ENCODE measurements around the gene ABHD12B. TPM values are rescaled to one million over a fixed set of nuclear protein-coding genes. Genes with fewer than 3 reads are reported as not detected.
"Not testable (repeated sequence)": the region's sequence is repeated elsewhere in the genome, so short reads cannot be mapped to it uniquely, and the experiment has no call there.

The ABHD12B gene
- total RNA-seq, 4 donors from 2014 or later, result 20.9 to 77.3 (median 36.2) TPM

DNA sequence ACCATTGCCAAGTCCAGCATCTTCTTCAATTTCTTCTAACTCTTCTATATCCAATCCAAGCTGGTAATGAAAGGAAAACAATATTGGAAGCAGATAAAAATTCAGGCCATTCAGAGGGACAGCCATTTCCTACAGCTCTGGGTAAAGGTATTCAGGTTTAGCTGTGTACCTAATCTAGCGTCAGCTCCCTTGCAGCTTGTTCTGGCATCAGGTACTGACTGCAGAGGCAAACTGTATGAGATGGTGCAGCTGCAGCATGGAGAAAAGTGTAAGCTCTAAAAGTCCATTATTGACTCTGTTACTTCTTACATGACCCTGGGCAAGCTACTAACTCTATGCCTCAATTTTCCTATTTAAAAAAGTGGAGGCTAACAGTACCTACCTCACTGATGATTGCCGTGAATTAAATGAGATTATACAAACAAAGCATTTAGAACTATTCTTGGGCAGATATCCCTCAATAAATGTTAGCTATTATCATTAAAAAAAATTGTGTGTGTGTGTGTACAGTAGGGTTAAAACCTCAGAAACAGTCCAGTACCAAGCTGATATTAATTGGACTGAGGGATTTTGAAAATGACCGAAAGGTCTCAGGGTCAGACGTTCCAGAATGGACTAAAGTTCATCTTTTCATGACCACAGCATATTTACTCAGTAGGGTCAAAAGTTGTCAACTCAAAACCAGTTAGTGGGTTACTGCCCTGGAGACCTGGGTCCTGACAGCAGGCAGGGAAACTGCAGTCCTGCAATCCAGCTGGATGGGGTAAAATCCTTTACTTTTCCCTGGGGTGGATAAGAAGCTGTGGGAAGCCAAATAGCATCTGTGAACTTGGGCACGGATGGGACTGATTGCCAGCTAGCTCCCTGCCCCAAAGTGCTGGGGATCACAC lies 63.5 kb downstream of the ABHD12B start:
- no peak overlapping the region for H3K4me3 ChIP-seq (ENCODE audit: low read depth, poor library complexity, severe bottlenecking)
- intact Hi-C loops (cut with DNase I; ENCODE audit: low total_unique reads), result no loop called here
- WGBS, 2 donors, result 72 to 78% methylated on average over 5 of the region's 5 CpGs
- no peak for DNase-seq (ENCODE audit: low spot score in 2 of 2)
- TF ChIP-seq POLR2A (IDR thresholded peaks at IDR 0.05), result no peak
- TF ChIP-seq, protein P1, sequence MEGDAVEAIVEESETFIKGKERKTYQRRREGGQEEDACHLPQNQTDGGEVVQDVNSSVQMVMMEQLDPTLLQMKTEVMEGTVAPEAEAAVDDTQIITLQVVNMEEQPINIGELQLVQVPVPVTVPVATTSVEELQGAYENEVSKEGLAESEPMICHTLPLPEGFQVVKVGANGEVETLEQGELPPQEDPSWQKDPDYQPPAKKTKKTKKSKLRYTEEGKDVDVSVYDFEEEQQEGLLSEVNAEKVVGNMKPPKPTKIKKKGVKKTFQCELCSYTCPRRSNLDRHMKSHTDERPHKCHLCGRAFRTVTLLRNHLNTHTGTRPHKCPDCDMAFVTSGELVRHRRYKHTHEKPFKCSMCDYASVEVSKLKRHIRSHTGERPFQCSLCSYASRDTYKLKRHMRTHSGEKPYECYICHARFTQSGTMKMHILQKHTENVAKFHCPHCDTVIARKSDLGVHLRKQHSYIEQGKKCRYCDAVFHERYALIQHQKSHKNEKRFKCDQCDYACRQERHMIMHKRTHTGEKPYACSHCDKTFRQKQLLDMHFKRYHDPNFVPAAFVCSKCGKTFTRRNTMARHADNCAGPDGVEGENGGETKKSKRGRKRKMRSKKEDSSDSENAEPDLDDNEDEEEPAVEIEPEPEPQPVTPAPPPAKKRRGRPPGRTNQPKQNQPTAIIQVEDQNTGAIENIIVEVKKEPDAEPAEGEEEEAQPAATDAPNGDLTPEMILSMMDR (IDR thresholded peaks at IDR 0.05), result no peak

DNA sequence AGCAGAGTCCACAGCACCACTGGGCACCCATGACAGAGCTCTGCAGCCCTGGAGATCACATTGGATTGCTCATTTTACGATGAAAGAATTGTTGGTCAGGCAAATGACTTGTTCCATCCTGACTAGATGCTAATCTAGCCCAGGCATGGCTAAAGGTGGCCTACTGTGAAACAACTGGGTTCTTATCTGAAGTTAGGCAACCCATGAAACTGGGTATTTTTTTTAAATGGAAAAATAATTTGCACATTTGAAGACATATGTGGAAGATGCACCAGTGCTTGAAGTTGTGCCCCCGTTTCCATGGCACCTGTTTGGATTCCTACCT lies 64.1 kb downstream of the ABHD12B start:
- TF ChIP-seq, protein P1 (IDR thresholded peaks at IDR 0.05), result no peak
- no peak for TF ChIP-seq POLR2A (IDR thresholded peaks at IDR 0.05)
- intact Hi-C loops (cut with DNase I; ENCODE audit: low total_unique reads), result no loop called here
- H3K4me3 ChIP-seq (ENCODE audit: low read depth, poor library complexity, severe bottlenecking), result no peak overlapping the region
- no peak for DNase-seq (ENCODE audit: low spot score in 2 of 2)
- WGBS, 2 donors, result 49 to 66% methylated on average over 2 of the region's 2 CpGs

DNA sequence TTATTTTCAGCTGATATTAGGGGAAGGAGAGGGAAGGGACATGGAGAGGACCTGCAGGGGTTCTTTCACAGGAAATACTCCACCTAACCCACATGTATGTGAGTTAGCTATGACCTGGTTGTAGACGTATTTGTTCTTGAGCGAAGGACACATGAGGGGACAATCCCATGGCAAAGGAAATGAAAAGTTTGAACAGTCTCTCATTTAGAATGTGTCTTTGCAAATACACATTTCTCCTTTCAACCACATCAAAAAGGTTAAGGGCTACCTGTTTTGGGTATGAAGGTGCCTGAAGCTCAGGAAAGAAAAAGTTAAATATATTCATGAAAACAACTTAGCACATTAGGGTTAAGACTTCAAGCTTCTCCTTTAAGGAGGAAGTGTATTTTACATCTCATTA lies 65.0 kb downstream of the ABHD12B start:
- DNase-seq (ENCODE audit: low spot score in 2 of 2), result no peak
- H3K4me3 ChIP-seq (ENCODE audit: low read depth, poor library complexity, severe bottlenecking), result no peak overlapping the region
- WGBS, 2 donors, result 62 to 65% methylated on average over 2 of the region's 2 CpGs
- intact Hi-C loops (cut with DNase I; ENCODE audit: low total_unique reads), result no loop called here
- no peak for TF ChIP-seq POLR2A (IDR thresholded peaks at IDR 0.05)
- TF ChIP-seq, protein P1 (IDR thresholded peaks at IDR 0.05), result no peak

DNA sequence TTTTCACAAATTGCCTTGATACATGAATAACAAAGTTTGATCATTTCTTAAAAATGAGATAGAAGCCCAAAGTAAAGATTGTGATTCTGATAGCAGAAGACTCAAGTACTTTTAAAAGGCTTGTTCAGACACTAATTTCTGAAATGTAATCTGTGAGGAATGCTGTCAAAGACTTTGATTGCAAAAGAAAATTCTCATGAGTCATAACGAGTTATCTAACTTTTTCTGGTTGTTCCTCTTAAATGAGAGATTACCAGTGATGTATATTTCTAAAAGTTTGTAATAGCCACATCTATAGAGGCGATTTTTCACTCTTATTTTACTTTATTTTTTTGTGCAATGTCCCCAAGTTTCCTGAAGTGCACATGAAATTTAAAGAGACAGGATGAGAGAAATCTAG lies 65.5 kb downstream of the ABHD12B start:
- WGBS, 2 donors, result 24 to 27% methylated on average over 2 of the region's 2 CpGs
- no peak overlapping the region for H3K4me3 ChIP-seq (ENCODE audit: low read depth, poor library complexity, severe bottlenecking)
- no peak for DNase-seq (ENCODE audit: low spot score in 2 of 2)
- TF ChIP-seq POLR2A (IDR thresholded peaks at IDR 0.05), result no peak
- TF ChIP-seq, protein P1 (IDR thresholded peaks at IDR 0.05), result no peak
- intact Hi-C loops (cut with DNase I; ENCODE audit: low total_unique reads), result no loop called here

DNA sequence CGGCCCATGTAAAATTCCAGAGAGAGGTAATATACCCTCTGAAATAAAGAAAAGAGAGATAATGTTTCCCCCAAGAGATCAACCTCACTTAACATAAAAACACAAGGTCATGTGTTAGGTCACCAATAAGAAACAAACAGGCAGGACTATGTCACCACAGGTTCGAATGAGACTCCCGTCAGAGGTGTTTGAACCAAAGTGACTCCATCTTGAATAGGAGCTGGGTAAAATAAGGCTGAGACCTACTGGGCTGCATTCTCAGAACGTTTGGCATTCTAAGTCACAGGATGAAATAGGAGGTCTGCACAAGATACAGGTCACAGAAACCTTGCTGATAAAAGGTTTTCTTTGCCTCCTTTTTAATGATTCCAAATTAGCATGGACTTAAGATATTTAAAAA lies 65.9 kb downstream of the ABHD12B start:
- intact Hi-C loops (cut with DNase I; ENCODE audit: low total_unique reads), result no loop called here
- 61 to 65% methylated on average over 4 of the region's 4 CpGs for WGBS, 2 donors
- no peak for TF ChIP-seq POLR2A (IDR thresholded peaks at IDR 0.05)
- TF ChIP-seq, protein P1 (IDR thresholded peaks at IDR 0.05), result no peak

DNA sequence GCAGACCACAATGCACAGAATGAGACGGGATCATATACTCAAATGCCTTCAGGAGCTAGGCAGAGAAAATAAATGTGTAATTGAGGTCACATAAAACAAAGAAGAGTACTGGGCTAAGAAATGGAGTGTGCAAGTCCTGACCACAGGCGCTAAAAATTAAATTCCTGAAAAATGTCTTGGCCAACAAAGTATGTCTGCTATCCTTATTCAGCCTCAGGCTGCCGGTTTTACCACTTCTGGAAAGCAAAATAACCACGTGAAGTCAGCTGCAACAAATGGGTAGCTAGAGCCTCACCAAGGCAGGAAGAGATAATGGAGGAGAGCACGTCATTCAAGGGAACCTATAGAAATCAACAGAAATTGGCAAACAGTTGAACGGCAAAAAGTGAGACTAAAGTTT lies 69.3 kb downstream of the ABHD12B start:
- intact Hi-C loops (cut with DNase I; ENCODE audit: low total_unique reads), result no loop called here
- 49 to 62% methylated on average over 6 of the region's 6 CpGs for WGBS, 2 donors
- no peak for TF ChIP-seq POLR2A (IDR thresholded peaks at IDR 0.05)
- TF ChIP-seq, protein P1 (IDR thresholded peaks at IDR 0.05), result no peak
- H3K4me3 ChIP-seq (ENCODE audit: low read depth, poor library complexity, severe bottlenecking), result no peak overlapping the region
- no peak for DNase-seq (ENCODE audit: low spot score in 2 of 2)

More for the DNA sequence above, 65.9 kb downstream of the ABHD12B start:
- no peak for DNase-seq (ENCODE audit: low spot score in 2 of 2)
- no peak overlapping the region for H3K4me3 ChIP-seq (ENCODE audit: low read depth, poor library complexity, severe bottlenecking)

DNA sequence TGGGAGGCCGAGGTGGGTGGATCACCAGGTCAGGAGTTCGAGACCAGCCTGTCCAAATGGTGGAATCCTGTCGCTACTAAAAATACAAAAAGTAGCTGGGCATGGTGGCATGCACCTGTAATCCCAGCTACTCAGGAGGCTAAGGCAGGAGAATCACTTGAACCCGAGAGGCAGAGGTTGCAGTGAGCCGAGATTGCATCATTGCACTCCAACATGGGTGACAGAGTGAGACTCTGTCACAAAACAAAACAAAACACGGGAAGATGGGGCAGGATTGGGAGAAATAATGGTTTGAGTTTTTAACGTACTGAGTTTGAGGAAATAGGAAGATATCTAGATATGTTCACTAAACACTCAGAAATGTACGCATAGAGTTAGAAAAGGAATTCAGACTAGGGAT lies 69.8 kb downstream of the ABHD12B start:
- WGBS, 2 donors, result 92 to 96% methylated on average over 8 of the region's 8 CpGs
- H3K4me3 ChIP-seq (ENCODE audit: low read depth, poor library complexity, severe bottlenecking); DNase-seq (ENCODE audit: low spot score in 2 of 2); intact Hi-C loops (cut with DNase I; ENCODE audit: low total_unique reads): not testable (repeated sequence)

Data from lower leg skin (tissue), 4 donors.